ENCODE data around the gene FAM107B.
A peak's percentile ranks its signal among the peaks of the same experiment; 100 is the strongest.

The FAM107B gene

GRCh38 chr10:14705548-14706230 is 69.0 kb downstream of the FAM107B start:
- Histone ChIP-seq H3K27ac (peak overlapping the region; percentile 61), H3K27me3 (no peaks in the 10 kb centered on the region), H3K36me3 (no peaks in the 10 kb centered on the region), H3K9me3 (no peaks in the 10 kb centered on the region), H3K4me3 (ENCODE audit: low read depth in 1 of 2, low read length in 1 of 2) (peak overlapping the region; percentile 7 to 38), H3K4me1 (ENCODE audit: control insufficient read depth in 1 of 2, insufficient read depth in 1 of 2, low read depth in 1 of 2, low read length in 1 of 2) (peaks cover 15 to 20% of the 10 kb centered on the region in 2 experiments)
- TF ChIP-seq, protein P1, sequence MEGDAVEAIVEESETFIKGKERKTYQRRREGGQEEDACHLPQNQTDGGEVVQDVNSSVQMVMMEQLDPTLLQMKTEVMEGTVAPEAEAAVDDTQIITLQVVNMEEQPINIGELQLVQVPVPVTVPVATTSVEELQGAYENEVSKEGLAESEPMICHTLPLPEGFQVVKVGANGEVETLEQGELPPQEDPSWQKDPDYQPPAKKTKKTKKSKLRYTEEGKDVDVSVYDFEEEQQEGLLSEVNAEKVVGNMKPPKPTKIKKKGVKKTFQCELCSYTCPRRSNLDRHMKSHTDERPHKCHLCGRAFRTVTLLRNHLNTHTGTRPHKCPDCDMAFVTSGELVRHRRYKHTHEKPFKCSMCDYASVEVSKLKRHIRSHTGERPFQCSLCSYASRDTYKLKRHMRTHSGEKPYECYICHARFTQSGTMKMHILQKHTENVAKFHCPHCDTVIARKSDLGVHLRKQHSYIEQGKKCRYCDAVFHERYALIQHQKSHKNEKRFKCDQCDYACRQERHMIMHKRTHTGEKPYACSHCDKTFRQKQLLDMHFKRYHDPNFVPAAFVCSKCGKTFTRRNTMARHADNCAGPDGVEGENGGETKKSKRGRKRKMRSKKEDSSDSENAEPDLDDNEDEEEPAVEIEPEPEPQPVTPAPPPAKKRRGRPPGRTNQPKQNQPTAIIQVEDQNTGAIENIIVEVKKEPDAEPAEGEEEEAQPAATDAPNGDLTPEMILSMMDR (IDR thresholded peaks at IDR 0.05), result no peak

GRCh38 chr10:14703631-14704001 is 71.1 kb downstream of the FAM107B start:
- H3K4me3 ChIP-seq (ENCODE audit: low read depth in 1 of 2, low read length in 1 of 2), result no peak overlapping the region
- TF ChIP-seq, protein P1 (IDR thresholded peaks at IDR 0.05), result no peak
- H3K36me3 ChIP-seq, result no peaks in the 10 kb centered on the region
- no peak overlapping the region for H3K27ac ChIP-seq
- peaks cover 15 to 20% of the 10 kb centered on the region in 2 experiments for H3K4me1 ChIP-seq (ENCODE audit: control insufficient read depth in 1 of 2, insufficient read depth in 1 of 2, low read depth in 1 of 2, low read length in 1 of 2)
- H3K27me3 ChIP-seq, result no peaks in the 10 kb centered on the region
- H3K9me3 ChIP-seq, result no peaks in the 10 kb centered on the region

DNA sequence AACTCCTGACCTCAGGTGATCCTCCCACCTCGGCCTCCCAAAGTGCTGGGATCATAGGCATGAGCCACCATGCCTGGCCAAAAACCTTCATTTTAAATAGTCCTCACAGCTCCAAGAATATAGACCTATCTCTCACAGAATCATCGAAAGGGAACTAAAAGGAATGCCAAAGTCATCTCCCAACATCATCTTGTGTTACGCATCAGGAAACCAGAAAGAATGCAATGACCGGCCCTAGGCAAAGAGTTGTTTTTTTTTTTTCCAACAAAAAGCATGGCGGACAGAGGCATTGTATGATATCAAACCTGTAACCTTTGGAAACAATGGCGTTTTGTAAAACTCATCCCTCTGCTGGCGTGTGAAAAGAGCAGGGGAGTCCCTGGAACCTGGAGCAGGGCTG is 73.2 kb downstream of the FAM107B start:
- peaks cover 14 to 19% of the 10 kb centered on the region in 2 experiments for H3K4me1 ChIP-seq (ENCODE audit: control insufficient read depth in 1 of 2, insufficient read depth in 1 of 2, low read depth in 1 of 2, low read length in 1 of 2)
- no peaks in the 10 kb centered on the region for H3K9me3 ChIP-seq
- H3K36me3 ChIP-seq, result no peaks in the 10 kb centered on the region
- TF ChIP-seq, protein P1 (IDR thresholded peaks at IDR 0.05), result no peak
- no peak overlapping the region for H3K4me3 ChIP-seq (ENCODE audit: low read depth in 1 of 2, low read length in 1 of 2)
- H3K27ac ChIP-seq, result no peak overlapping the region
- H3K27me3 ChIP-seq, result no peaks in the 10 kb centered on the region

GRCh38 chr10:14700546-14700945 is 74.2 kb downstream of the FAM107B start:
- Histone ChIP-seq H3K27ac (no peak overlapping the region), H3K4me1 (ENCODE audit: control insufficient read depth in 1 of 2, insufficient read depth in 1 of 2, low read depth in 1 of 2, low read length in 1 of 2) (peaks cover 5 to 9% of the 10 kb centered on the region in 2 experiments), H3K9me3 (no peaks in the 10 kb centered on the region), H3K36me3 (no peaks in the 10 kb centered on the region), H3K27me3 (no peaks in the 10 kb centered on the region), H3K4me3 (ENCODE audit: low read depth in 1 of 2, low read length in 1 of 2) (no peak overlapping the region)
- TF ChIP-seq, protein P1 (IDR thresholded peaks at IDR 0.05), result no peak

DNA sequence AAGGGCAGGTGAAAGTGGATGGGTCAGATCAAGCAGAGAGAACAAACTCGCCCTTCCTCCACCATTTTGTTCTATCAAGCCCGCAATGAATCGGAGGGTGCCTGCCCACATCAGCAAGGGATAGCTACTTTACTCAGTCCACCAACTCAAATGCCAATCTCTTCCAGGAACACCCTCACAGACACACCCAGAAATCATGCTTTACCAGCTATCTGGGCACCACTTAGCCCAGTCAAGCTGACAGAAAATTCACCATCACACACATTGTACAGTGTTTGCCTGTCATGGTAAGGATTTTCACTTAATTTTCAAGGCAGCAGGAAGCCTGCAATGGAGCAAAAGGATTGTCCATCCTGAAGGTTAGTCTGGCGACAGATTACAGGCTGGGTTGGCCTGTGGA is 75.2 kb downstream of the FAM107B start:
- no peak overlapping the region for H3K4me3 ChIP-seq (ENCODE audit: low read depth in 1 of 2, low read length in 1 of 2)
- H3K27me3 ChIP-seq, result no peaks in the 10 kb centered on the region
- no peaks in the 10 kb centered on the region for H3K36me3 ChIP-seq
- H3K4me1 ChIP-seq (ENCODE audit: control insufficient read depth in 1 of 2, insufficient read depth in 1 of 2, low read depth in 1 of 2, low read length in 1 of 2), result peaks cover 0 to 3% of the 10 kb centered on the region in 2 experiments
- no peaks in the 10 kb centered on the region for H3K9me3 ChIP-seq
- no peak overlapping the region for H3K27ac ChIP-seq
- TF ChIP-seq, protein P1 (IDR thresholded peaks at IDR 0.05), result no peak
